GM12872 (cell line): ENCODE measurements around the gene KRTAP10-2.

ENCODE experiments used
- CTCF ChIP-seq: IDR thresholded peaks from 3 replicates; pipeline ENCODE4 v1.5.1; 2011; ENCODE audit warnings: low read depth, mild to moderate bottlenecking, low read length, moderate library complexity; ENCODE audit not compliant: insufficient read depth

The KRTAP10-2 gene

GRCh38 chr21:44517175-44517899 is 34.0 kb downstream of the KRTAP10-2 start:
- no peak for TF ChIP-seq CTCF

GRCh38 chr21:44516828-44517174 is 34.5 kb downstream of the KRTAP10-2 start:
- no peak for TF ChIP-seq CTCF

DNA sequence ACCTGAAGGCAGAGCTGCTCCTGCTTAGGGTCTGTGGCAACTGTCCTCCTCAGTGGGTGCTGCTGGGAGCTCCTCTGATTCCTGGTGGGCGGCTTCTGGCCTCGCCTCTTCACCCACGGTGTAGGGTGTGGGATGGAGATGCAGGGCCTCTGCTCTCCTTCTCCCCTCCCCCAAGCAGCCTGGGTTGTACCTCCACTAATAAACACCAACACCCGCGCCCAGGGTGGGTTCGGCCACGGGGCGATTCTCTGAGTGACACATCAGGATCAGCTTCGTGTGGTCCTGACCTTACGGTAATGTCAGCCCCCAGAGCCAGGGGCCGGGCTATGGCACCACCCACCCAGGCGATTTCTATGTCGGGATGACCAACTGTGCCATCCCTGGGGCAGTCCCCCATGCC is 35.0 kb downstream of the KRTAP10-2 start:
- TF ChIP-seq CTCF = no peak

DNA sequence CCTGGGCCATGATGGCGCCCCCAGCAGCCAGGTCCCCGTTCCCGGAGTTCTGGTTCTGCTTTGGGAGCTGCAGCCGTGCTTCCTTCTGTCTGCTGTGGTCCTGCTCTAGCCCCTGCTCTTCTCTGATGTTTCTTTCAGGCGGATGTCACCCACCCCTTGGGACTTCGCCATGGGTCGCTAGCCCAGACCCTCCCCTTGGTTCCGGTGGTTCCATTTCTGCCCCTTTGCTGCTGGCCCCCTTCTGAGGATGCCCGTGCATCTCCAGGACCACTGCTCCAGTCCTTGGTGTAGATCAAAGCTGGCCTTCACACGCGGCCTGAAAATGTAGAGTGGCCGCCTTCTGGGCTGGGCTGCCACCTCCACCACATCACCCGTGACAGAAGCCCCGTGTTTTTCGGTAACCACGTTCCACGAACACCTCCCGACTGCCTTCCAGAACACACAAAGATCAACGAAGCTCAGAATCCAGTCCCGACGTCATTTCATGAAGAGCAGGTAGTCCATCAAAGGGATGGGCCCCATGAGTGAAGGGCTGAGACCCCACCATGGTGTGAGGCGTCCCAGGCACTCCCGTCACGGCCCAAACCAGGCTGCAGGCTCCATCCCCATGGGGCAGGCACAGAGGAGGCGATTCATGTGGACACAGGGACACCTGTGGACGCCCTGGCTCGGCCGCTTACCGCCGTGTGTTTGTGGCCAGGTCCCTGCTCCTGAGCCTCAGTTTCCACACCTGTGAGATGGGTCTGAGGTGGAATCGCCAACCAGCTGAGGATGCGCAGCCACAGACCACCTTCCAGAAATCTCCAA is 35.7 kb downstream of the KRTAP10-2 start:
- TF ChIP-seq CTCF = no peak

- TF ChIP-seq CTCF = no peak
Observed at GRCh38 chr21:44514746-44515358, 36.5 kb downstream of the KRTAP10-2 start.

DNA sequence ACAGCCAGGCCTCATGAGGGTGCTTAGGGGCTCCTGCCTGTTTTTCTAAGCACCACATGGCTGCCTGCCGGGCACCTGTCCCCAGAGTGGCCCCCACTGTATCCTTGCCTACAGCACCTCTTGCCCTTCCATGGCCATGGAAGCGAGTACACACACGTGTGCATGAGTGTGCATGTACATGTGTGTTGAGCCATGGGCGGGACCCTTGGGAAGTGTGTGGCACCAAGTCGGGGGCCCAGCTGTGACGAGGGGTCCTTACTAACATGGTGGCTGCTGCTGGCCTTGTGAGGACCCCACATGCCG is 37.1 kb downstream of the KRTAP10-2 start:
- no peak for TF ChIP-seq CTCF

- no peak for TF ChIP-seq CTCF
Observed at GRCh38 chr21:44513389-44514217, 37.7 kb downstream of the KRTAP10-2 start.
